ENCODE results near the gene ZDHHC20.

The ZDHHC20 gene

GRCh38 chr13:21453387-21454081 lies 5.6 kb downstream of the ZDHHC20 start:
- Histone ChIP-seq H3K27me3 (replicated peaks; ENCODE audit: insufficient read depth, low read length) (no peaks in the 10 kb centered on the region), H3K36me3 (replicated peaks; ENCODE audit: insufficient read depth, low read length) (no peaks in the 10 kb centered on the region), H3K27ac (ENCODE audit: low read length) (no peak overlapping the region), H4K20me1 (ENCODE audit: insufficient read depth, low read length) (no peaks in the 10 kb centered on the region), H3K9ac (ENCODE audit: low read length) (no peak overlapping the region), H3K9me2 (replicated peaks; ENCODE audit: insufficient read depth, low read length) (no peaks in the 10 kb centered on the region), H3K4me2 (ENCODE audit: low read depth, low read length) (no peak overlapping the region), H3F3A (ENCODE audit: insufficient read depth, low read length) (no peaks in the 10 kb centered on the region), H3K4me3 (ENCODE audit: low read length) (no peak overlapping the region), H2AFZ (ENCODE audit: low read length) (no peak overlapping the region), H3K79me2 (ENCODE audit: low read length) (peaks cover 84% of the 10 kb centered on the region), H3K9me3 (replicated peaks; ENCODE audit: insufficient read depth, low read length) (no peaks in the 10 kb centered on the region), H3K4me1 (ENCODE audit: low read length) (no peaks in the 10 kb centered on the region)
- no peak for TF ChIP-seq EZH2 (optimal IDR thresholded peaks at IDR 0.05; ENCODE audit: low read depth, low read length)
- no peak for TF ChIP-seq EZH2phosphoT487 (IDR thresholded peaks at IDR 0.05; ENCODE audit: low read length)
- no peak for TF ChIP-seq CTCF (IDR thresholded peaks at IDR 0.05; ENCODE audit: low read length)
- DNase-seq, result no peak

DNA sequence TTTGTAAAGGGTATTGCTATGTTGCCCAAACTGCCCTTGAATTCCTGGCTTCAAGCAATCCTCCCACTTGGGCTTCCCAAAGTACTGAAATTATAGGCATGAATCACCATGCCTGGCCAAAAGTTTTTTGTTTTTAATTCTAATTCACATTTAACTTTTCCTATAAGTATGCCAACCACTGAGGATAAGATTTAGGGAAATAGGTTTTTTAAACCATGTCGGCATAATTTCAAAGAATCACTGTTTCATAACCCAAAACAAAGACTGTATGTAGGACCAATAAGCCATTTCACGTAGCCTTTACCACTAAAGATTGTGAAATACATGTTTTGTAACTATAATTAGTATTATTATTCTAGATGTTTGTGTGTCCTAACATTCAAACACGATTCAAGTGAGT lies 8.2 kb downstream of the ZDHHC20 start:
- H3K79me2 ChIP-seq (ENCODE audit: low read length), result peaks cover 67% of the 10 kb centered on the region
- H3F3A ChIP-seq (ENCODE audit: insufficient read depth, low read length), result no peaks in the 10 kb centered on the region
- H3K27me3 ChIP-seq (replicated peaks; ENCODE audit: insufficient read depth, low read length), result no peaks in the 10 kb centered on the region
- TF ChIP-seq EZH2phosphoT487 (IDR thresholded peaks at IDR 0.05; ENCODE audit: low read length) (no peak), EZH2 (optimal IDR thresholded peaks at IDR 0.05; ENCODE audit: low read depth, low read length) (no peak), CTCF (IDR thresholded peaks at IDR 0.05; ENCODE audit: low read length) (no peak)
- H3K27ac ChIP-seq (ENCODE audit: low read length), result no peak overlapping the region
- H3K9me2 ChIP-seq (replicated peaks; ENCODE audit: insufficient read depth, low read length), result no peaks in the 10 kb centered on the region
- no peak overlapping the region for H2AFZ ChIP-seq (ENCODE audit: low read length)
- no peaks in the 10 kb centered on the region for H4K20me1 ChIP-seq (ENCODE audit: insufficient read depth, low read length)
- H3K9me3 ChIP-seq (replicated peaks; ENCODE audit: insufficient read depth, low read length), result no peaks in the 10 kb centered on the region
- no peaks in the 10 kb centered on the region for H3K36me3 ChIP-seq (replicated peaks; ENCODE audit: insufficient read depth, low read length)
- H3K9ac ChIP-seq (ENCODE audit: low read length), result no peak overlapping the region
- no peak overlapping the region for H3K4me3 ChIP-seq (ENCODE audit: low read length)
- no peak for DNase-seq
- no peaks in the 10 kb centered on the region for H3K4me1 ChIP-seq (ENCODE audit: low read length)
- no peak overlapping the region for H3K4me2 ChIP-seq (ENCODE audit: low read depth, low read length)

DNA sequence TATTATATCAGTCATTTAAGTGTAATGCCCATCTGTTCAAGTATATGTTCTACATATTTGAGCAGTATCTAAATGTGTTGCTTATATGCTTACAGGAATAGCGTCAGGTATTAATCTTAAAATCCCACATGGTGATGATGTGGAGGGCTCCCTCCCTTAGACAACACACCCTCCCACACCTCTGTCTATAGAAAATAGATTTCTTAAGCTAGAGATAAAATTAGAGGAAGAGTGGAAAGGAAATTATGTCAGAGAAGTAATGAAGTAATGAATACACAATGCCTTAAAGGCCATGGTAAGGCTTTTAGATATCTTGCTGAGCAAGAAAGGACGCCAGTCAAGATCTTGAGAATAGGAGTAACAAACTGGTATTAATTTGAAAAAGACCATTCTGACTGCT lies 12.4 kb downstream of the ZDHHC20 start:
- Histone ChIP-seq H3K27ac (ENCODE audit: low read length) (no peak overlapping the region), H3F3A (ENCODE audit: insufficient read depth, low read length) (no peaks in the 10 kb centered on the region), H3K4me1 (ENCODE audit: low read length) (no peaks in the 10 kb centered on the region), H3K79me2 (ENCODE audit: low read length) (peaks cover 46% of the 10 kb centered on the region), H3K36me3 (replicated peaks; ENCODE audit: insufficient read depth, low read length) (no peaks in the 10 kb centered on the region), H3K4me2 (ENCODE audit: low read depth, low read length) (no peak overlapping the region), H3K9me3 (replicated peaks; ENCODE audit: insufficient read depth, low read length) (no peaks in the 10 kb centered on the region), H3K27me3 (replicated peaks; ENCODE audit: insufficient read depth, low read length) (no peaks in the 10 kb centered on the region), H2AFZ (ENCODE audit: low read length) (no peak overlapping the region), H4K20me1 (ENCODE audit: insufficient read depth, low read length) (no peaks in the 10 kb centered on the region), H3K9me2 (replicated peaks; ENCODE audit: insufficient read depth, low read length) (no peaks in the 10 kb centered on the region), H3K4me3 (ENCODE audit: low read length) (no peak overlapping the region), H3K9ac (ENCODE audit: low read length) (no peak overlapping the region)
- TF ChIP-seq EZH2phosphoT487 (IDR thresholded peaks at IDR 0.05; ENCODE audit: low read length) (no peak), EZH2 (optimal IDR thresholded peaks at IDR 0.05; ENCODE audit: low read depth, low read length) (no peak), CTCF (IDR thresholded peaks at IDR 0.05; ENCODE audit: low read length) (no peak)
- DNase-seq, result no peak
